ENCODE data around the gene MDM2.
A peak's percentile ranks its signal among the peaks of the same experiment; 100 is the strongest.

MDM2 gene

GRCh38 chr12:68768431-68768939 lies 39.5 kb upstream of the MDM2 start:
- Histone ChIP-seq H3K4me3 (ENCODE audit: low read length) (no peak overlapping the region), H3K4me2 (ENCODE audit: low read length) (no peak overlapping the region), H3K9me2 (replicated peaks; ENCODE audit: control insufficient read depth, low read length) (no peaks in the 10 kb centered on the region), H3K4me1 (ENCODE audit: control insufficient read depth, low read length) (peaks cover 80% of the 10 kb centered on the region), H3K36me3 (ENCODE audit: control insufficient read depth, low read length) (peaks cover 43% of the 10 kb centered on the region), H3K79me2 (ENCODE audit: control insufficient read depth, low read length) (0 out of 2 replicates have a peak, but pooled peaks cover 7% of the 10 kb centered on the region), H3K27ac (ENCODE audit: low read depth, low read length) (peak overlapping the region; percentile 42), H3K27me3 (ENCODE audit: control insufficient read depth, low read length) (no peaks in the 10 kb centered on the region), H3F3A (ENCODE audit: control insufficient read depth, insufficient read depth) (peaks cover 41% of the 10 kb centered on the region), H4K20me1 (ENCODE audit: control insufficient read depth, insufficient read depth, low read depth, low read length) (no peaks in the 10 kb centered on the region), H3K9me3 (ENCODE audit: control insufficient read depth, insufficient read depth, low read length) (no peaks in the 10 kb centered on the region)
- TF ChIP-seq, protein P1, sequence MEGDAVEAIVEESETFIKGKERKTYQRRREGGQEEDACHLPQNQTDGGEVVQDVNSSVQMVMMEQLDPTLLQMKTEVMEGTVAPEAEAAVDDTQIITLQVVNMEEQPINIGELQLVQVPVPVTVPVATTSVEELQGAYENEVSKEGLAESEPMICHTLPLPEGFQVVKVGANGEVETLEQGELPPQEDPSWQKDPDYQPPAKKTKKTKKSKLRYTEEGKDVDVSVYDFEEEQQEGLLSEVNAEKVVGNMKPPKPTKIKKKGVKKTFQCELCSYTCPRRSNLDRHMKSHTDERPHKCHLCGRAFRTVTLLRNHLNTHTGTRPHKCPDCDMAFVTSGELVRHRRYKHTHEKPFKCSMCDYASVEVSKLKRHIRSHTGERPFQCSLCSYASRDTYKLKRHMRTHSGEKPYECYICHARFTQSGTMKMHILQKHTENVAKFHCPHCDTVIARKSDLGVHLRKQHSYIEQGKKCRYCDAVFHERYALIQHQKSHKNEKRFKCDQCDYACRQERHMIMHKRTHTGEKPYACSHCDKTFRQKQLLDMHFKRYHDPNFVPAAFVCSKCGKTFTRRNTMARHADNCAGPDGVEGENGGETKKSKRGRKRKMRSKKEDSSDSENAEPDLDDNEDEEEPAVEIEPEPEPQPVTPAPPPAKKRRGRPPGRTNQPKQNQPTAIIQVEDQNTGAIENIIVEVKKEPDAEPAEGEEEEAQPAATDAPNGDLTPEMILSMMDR (IDR thresholded peaks at IDR 0.05; ENCODE audit: low read depth, low read length, poor library complexity, severe bottlenecking) = no peak
- TF ChIP-seq EZH2phosphoT487 (IDR thresholded peaks at IDR 0.05; ENCODE audit: borderline replicate concordance, low read length) = no peak

GRCh38 chr12:68769941-68770340 lies 38.0 kb upstream of the MDM2 start:
- 0 out of 2 replicates have a peak, but pooled peaks cover 4% of the 10 kb centered on the region for H3K79me2 ChIP-seq (ENCODE audit: control insufficient read depth, low read length)
- H3K4me2 ChIP-seq (ENCODE audit: low read length) = peak overlapping the region; percentile 23; the same call in 1 of the 2 replicates
- H3F3A ChIP-seq (ENCODE audit: control insufficient read depth, insufficient read depth) = peaks cover 48% of the 10 kb centered on the region
- H3K27me3 ChIP-seq (ENCODE audit: control insufficient read depth, low read length) = no peaks in the 10 kb centered on the region
- H3K4me1 ChIP-seq (ENCODE audit: control insufficient read depth, low read length) = peaks cover 80% of the 10 kb centered on the region
- TF ChIP-seq, protein P1 (IDR thresholded peaks at IDR 0.05; ENCODE audit: low read depth, low read length, poor library complexity, severe bottlenecking) = no peak
- TF ChIP-seq EZH2phosphoT487 (IDR thresholded peaks at IDR 0.05; ENCODE audit: borderline replicate concordance, low read length) = no peak
- 0 out of 2 replicates have a peak overlapping the region, but pooled peaks have one; percentile 6 for H3K4me3 ChIP-seq (ENCODE audit: low read length)
- no peaks in the 10 kb centered on the region for H4K20me1 ChIP-seq (ENCODE audit: control insufficient read depth, insufficient read depth, low read depth, low read length)
- H3K9me2 ChIP-seq (replicated peaks; ENCODE audit: control insufficient read depth, low read length) = no peaks in the 10 kb centered on the region
- H3K36me3 ChIP-seq (ENCODE audit: control insufficient read depth, low read length) = peaks cover 35% of the 10 kb centered on the region
- H3K9me3 ChIP-seq (ENCODE audit: control insufficient read depth, insufficient read depth, low read length) = no peaks in the 10 kb centered on the region
- H3K27ac ChIP-seq (ENCODE audit: low read depth, low read length) = peak overlapping the region; percentile 94

- H3K27me3 ChIP-seq (ENCODE audit: control insufficient read depth, low read length) = no peaks in the 10 kb centered on the region
- peaks cover 25% of the 10 kb centered on the region for H3K36me3 ChIP-seq (ENCODE audit: control insufficient read depth, low read length)
- peaks cover 46% of the 10 kb centered on the region for H3F3A ChIP-seq (ENCODE audit: control insufficient read depth, insufficient read depth)
- H3K4me2 ChIP-seq (ENCODE audit: low read length) = peak overlapping the region; percentile 23
- 0 out of 2 replicates have a peak, but pooled peaks cover 5% of the 10 kb centered on the region for H3K79me2 ChIP-seq (ENCODE audit: control insufficient read depth, low read length)
- H3K9me3 ChIP-seq (ENCODE audit: control insufficient read depth, insufficient read depth, low read length) = no peaks in the 10 kb centered on the region
- TF ChIP-seq, protein P1 (IDR thresholded peaks at IDR 0.05; ENCODE audit: low read depth, low read length, poor library complexity, severe bottlenecking) = no peak
- no peak for TF ChIP-seq EZH2phosphoT487 (IDR thresholded peaks at IDR 0.05; ENCODE audit: borderline replicate concordance, low read length)
- no peaks in the 10 kb centered on the region for H4K20me1 ChIP-seq (ENCODE audit: control insufficient read depth, insufficient read depth, low read depth, low read length)
- H3K27ac ChIP-seq (ENCODE audit: low read depth, low read length) = peak overlapping the region; percentile 94
- H3K9me2 ChIP-seq (replicated peaks; ENCODE audit: control insufficient read depth, low read length) = no peaks in the 10 kb centered on the region
- H3K4me3 ChIP-seq (ENCODE audit: low read length) = no peak overlapping the region; the same call in 1 of the 2 replicates
- peaks cover 80% of the 10 kb centered on the region for H3K4me1 ChIP-seq (ENCODE audit: control insufficient read depth, low read length)
Measured at GRCh38 chr12:68771223-68771925, 36.6 kb upstream of the MDM2 start.
